ENCODE measurements around the gene GLOD5.

Gene GLOD5

GRCh38 chrX:48754238-48754637 lies 7.3 kb upstream of the GLOD5 start:
- DNase-seq, result no peak

GRCh38 chrX:48769230-48769629 lies 7.7 kb downstream of the GLOD5 start:
- DNase-seq, result no peak

- no peak for DNase-seq
These were observed 8.7 kb downstream of the GLOD5 start for GRCh38 chrX:48770296-48770695.

- no peak for DNase-seq
These were observed 11.1 kb downstream of the GLOD5 start for GRCh38 chrX:48772602-48773001.

- DNase-seq, result no peak
These were observed 15.4 kb downstream of the GLOD5 start for GRCh38 chrX:48776818-48777439.

- no peak for DNase-seq
These were observed 17.9 kb downstream of the GLOD5 start for GRCh38 chrX:48779399-48779798.

GRCh38 chrX:48781705-48782104 lies 20.2 kb downstream of the GLOD5 start:
- DNase-seq, result no peak

GRCh38 chrX:48782216-48782615 lies 20.7 kb downstream of the GLOD5 start:
- no peak for DNase-seq

- DNase-seq, result no peak
These were observed 21.2 kb downstream of the GLOD5 start for GRCh38 chrX:48782795-48783194.

- no peak for DNase-seq
These were observed 23.2 kb downstream of the GLOD5 start for GRCh38 chrX:48784726-48785125.

- no peak for DNase-seq
These were observed 23.6 kb downstream of the GLOD5 start for GRCh38 chrX:48785186-48785539.

GRCh38 chrX:48785540-48786214 lies 24.1 kb downstream of the GLOD5 start:
- no peak for DNase-seq

- no peak for DNase-seq
These were observed 24.8 kb downstream of the GLOD5 start, which contains the start of gene GATA1 for GRCh38 chrX:48786341-48786800. Gene GATA1 (plus strand): TSS chrX:48786590. CDS start chrX:48791110, 4,520 bp downstream.

GRCh38 chrX:48786825-48787504 lies 25.4 kb downstream of the GLOD5 start:
- DNase-seq, result no peak

GRCh38 chrX:48787505-48788443 lies 26.2 kb downstream of the GLOD5 start:
- no peak for DNase-seq

GRCh38 chrX:48789366-48790220 lies 28.0 kb downstream of the GLOD5 start:
- DNase-seq, result no peak

GRCh38 chrX:48790477-48790876 lies 28.9 kb downstream of the GLOD5 start:
- DNase-seq, result no peak

GRCh38 chrX:48791063-48791820 lies 29.7 kb downstream of the GLOD5 start:
- no peak for DNase-seq

- DNase-seq, result no peak
These were observed 30.7 kb downstream of the GLOD5 start for GRCh38 chrX:48792219-48792618.

- DNase-seq, result no peak
These were observed 32.4 kb downstream of the GLOD5 start for GRCh38 chrX:48793935-48794334.

GRCh38 chrX:48794340-48794910 lies 32.9 kb downstream of the GLOD5 start:
- no peak for DNase-seq
